Measurements from ENCODE around the gene ABHD8. TPM values are rescaled to one million over a fixed set of nuclear protein-coding genes. Genes with fewer than 3 reads are reported as not detected.

The ABHD8 gene
- total and polyA plus RNA-seq, 2 donors from 2014 or later, result 9.6 to 20.0 TPM

GRCh38 chr19:17286263-17286662, 17.0 kb downstream of the ABHD8 start:
- no peak for FAIRE-seq
- Histone ChIP-seq H3K36me3 (ENCODE audit: control insufficient read depth in 2 of 3, insufficient read depth in 3 of 3, low read length in 3 of 3) (no peaks in the 10 kb centered on the region), H3K9me3 (ENCODE audit: control insufficient read depth in 2 of 3, insufficient read depth in 1 of 3, low read length in 3 of 3) (no peaks in the 10 kb centered on the region), H3K27ac (ENCODE audit: low read depth in 2 of 2, low read length in 2 of 2) (no peak overlapping the region), H3K27me3 (ENCODE audit: control insufficient read depth, insufficient read depth, low read length) (peaks cover 2% of the 10 kb centered on the region), H3K9ac (ENCODE audit: low read length in 3 of 3) (no peak overlapping the region), H3K4me1 (ENCODE audit: control insufficient read depth in 2 of 3, insufficient read depth in 2 of 3, low read depth in 1 of 3, low read length in 3 of 3) (peaks cover 0 to 4% (median 0%) of the 10 kb centered on the region in 3 donors), H3K4me3 (ENCODE audit: low read length in 3 of 3) (no peak overlapping the region)
- DNase-seq, result no peak
- TF ChIP-seq CTCF (IDR thresholded peaks at IDR 0.05; ENCODE audit: borderline replicate concordance, extremely low read depth, insufficient read depth), result no peak
- intact Hi-C loops (cut with DNase I), result loop anchor here (10.0 kb wide), 1 partner anchor 221 kb away; no protein-coding TSS in a partner anchor

- no peak overlapping the region for H3K9ac ChIP-seq (ENCODE audit: low read length in 3 of 3)
- FAIRE-seq (no peak), DNase-seq (no peak)
- no peaks in the 10 kb centered on the region for H3K36me3 ChIP-seq (ENCODE audit: control insufficient read depth in 2 of 3, insufficient read depth in 3 of 3, low read length in 3 of 3)
- H3K27ac ChIP-seq (ENCODE audit: low read depth in 2 of 2, low read length in 2 of 2), result no peak overlapping the region
- H3K4me3 ChIP-seq (ENCODE audit: low read length in 3 of 3), result no peak overlapping the region
- no peak for TF ChIP-seq CTCF (IDR thresholded peaks at IDR 0.05; ENCODE audit: borderline replicate concordance, extremely low read depth, insufficient read depth)
- H3K4me1 ChIP-seq (ENCODE audit: control insufficient read depth in 2 of 3, insufficient read depth in 2 of 3, low read depth in 1 of 3, low read length in 3 of 3), result peaks cover 0 to 4% (median 0%) of the 10 kb centered on the region in 3 donors
- no peaks in the 10 kb centered on the region for H3K9me3 ChIP-seq (ENCODE audit: control insufficient read depth in 2 of 3, insufficient read depth in 1 of 3, low read length in 3 of 3)
- intact Hi-C loops (cut with DNase I), result loop anchor here (10.0 kb wide), 1 partner anchor 221 kb away; no protein-coding TSS in a partner anchor
- peaks cover 2% of the 10 kb centered on the region for H3K27me3 ChIP-seq (ENCODE audit: control insufficient read depth, insufficient read depth, low read length)
Measured at GRCh38 chr19:17285415-17286135, 17.6 kb downstream of the ABHD8 start.

GRCh38 chr19:17283504-17283996, 19.7 kb downstream of the ABHD8 start:
- Histone ChIP-seq H3K27me3 (ENCODE audit: control insufficient read depth, insufficient read depth, low read length) (peaks cover 2% of the 10 kb centered on the region), H3K4me3 (ENCODE audit: low read length in 3 of 3) (no peak overlapping the region), H3K9me3 (ENCODE audit: control insufficient read depth in 2 of 3, insufficient read depth in 1 of 3, low read length in 3 of 3) (no peaks in the 10 kb centered on the region), H3K4me1 (ENCODE audit: control insufficient read depth in 2 of 3, insufficient read depth in 2 of 3, low read depth in 1 of 3, low read length in 3 of 3) (peaks cover 0 to 4% (median 0%) of the 10 kb centered on the region in 3 donors), H3K9ac (ENCODE audit: low read length in 3 of 3) (no peak overlapping the region), H3K36me3 (ENCODE audit: control insufficient read depth in 2 of 3, insufficient read depth in 3 of 3, low read length in 3 of 3) (no peaks in the 10 kb centered on the region), H3K27ac (ENCODE audit: low read depth in 2 of 2, low read length in 2 of 2) (no peak overlapping the region)
- no peak for TF ChIP-seq CTCF (IDR thresholded peaks at IDR 0.05; ENCODE audit: borderline replicate concordance, extremely low read depth, insufficient read depth)
- DNase-seq (no peak), FAIRE-seq (no peak)
- intact Hi-C loops (cut with DNase I), result loop anchor here (10.0 kb wide), 1 partner anchor 219 kb away; no protein-coding TSS in a partner anchor

All from kidney (tissue), 14 donors.